ENCODE data around the gene EXOC4. TPM values are rescaled to one million over a fixed set of nuclear protein-coding genes. Genes with fewer than 3 reads are reported as not detected.

EXOC4 gene
- polyA plus RNA-seq, 1 experiment: 45.9 TPM

DNA sequence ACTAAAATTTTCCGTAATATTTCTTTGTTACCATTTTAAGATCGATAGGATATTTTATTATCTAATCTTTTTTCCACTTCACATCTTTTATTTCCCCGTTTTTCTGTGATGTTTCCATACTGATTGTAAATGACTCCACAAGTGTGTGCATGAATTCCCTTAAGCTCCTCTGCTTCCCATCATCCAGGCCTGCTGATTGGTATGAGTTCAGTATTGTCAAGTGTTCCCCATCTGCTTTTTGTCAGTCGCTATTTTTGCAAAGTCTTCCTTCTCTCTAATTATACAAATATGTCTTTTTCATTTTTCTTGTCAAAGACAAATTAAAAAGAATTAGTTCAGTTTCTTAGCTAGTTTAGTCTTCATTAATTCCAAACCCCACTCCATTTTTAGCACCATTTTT lies 184.7 kb downstream of the EXOC4 start:
- POLR2A ChIA-PET: no interaction called here
- CTCF ChIA-PET: interaction anchor here (0.5 to 1.2 kb wide), 5 partner anchors 37 to 423 kb away, joined by 3 to 5 read pairs (median 3); no protein-coding TSS in a partner anchor
- DNase-seq (ENCODE audit: low read depth): no peak
- Histone ChIP-seq H3K4me3 (ENCODE audit: low read depth, low read length) (no peak overlapping the region), H3K27me3 (ENCODE audit: control insufficient read depth, insufficient read depth, low read length) (no peaks in the 10 kb centered on the region), H3K36me3 (ENCODE audit: control insufficient read depth, insufficient read depth, low read length) (no peaks in the 10 kb centered on the region)
- TF ChIP-seq, protein P1, sequence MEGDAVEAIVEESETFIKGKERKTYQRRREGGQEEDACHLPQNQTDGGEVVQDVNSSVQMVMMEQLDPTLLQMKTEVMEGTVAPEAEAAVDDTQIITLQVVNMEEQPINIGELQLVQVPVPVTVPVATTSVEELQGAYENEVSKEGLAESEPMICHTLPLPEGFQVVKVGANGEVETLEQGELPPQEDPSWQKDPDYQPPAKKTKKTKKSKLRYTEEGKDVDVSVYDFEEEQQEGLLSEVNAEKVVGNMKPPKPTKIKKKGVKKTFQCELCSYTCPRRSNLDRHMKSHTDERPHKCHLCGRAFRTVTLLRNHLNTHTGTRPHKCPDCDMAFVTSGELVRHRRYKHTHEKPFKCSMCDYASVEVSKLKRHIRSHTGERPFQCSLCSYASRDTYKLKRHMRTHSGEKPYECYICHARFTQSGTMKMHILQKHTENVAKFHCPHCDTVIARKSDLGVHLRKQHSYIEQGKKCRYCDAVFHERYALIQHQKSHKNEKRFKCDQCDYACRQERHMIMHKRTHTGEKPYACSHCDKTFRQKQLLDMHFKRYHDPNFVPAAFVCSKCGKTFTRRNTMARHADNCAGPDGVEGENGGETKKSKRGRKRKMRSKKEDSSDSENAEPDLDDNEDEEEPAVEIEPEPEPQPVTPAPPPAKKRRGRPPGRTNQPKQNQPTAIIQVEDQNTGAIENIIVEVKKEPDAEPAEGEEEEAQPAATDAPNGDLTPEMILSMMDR (IDR thresholded peaks at IDR 0.05; ENCODE audit: insufficient read depth, low read depth, low read length): no peak

DNA sequence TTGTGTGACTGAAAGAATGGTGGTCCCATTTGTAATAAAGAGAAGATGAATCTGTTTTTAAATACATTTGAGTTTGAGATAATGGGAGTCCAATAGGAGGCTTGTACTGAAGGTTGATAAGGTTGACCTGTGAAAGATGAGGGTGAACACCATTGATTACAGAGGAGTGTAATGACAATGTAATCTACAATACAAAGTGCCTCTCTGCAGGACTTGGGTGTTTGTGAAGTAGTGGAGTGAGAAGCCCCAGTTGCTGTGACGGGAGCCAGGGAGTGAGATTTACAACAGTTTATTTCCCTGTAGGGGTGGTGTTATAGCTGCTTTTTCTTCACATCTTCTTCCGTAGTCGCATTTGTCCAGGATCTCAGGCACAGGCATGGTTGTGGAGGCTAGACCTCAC lies 189.9 kb downstream of the EXOC4 start:
- Histone ChIP-seq H3K36me3 (ENCODE audit: control insufficient read depth, insufficient read depth, low read length) (no peaks in the 10 kb centered on the region), H3K4me3 (ENCODE audit: low read depth, low read length) (no peak overlapping the region), H3K27me3 (ENCODE audit: control insufficient read depth, insufficient read depth, low read length) (no peaks in the 10 kb centered on the region)
- CTCF ChIA-PET: interaction anchor here (0.7 kb wide), 1 partner anchor 8 kb away, joined by 3 read pairs; no protein-coding TSS in a partner anchor
- TF ChIP-seq, protein P1 (IDR thresholded peaks at IDR 0.05; ENCODE audit: insufficient read depth, low read depth, low read length): no peak
- DNase-seq (ENCODE audit: low read depth): no peak
- POLR2A ChIA-PET: no interaction called here

DNA sequence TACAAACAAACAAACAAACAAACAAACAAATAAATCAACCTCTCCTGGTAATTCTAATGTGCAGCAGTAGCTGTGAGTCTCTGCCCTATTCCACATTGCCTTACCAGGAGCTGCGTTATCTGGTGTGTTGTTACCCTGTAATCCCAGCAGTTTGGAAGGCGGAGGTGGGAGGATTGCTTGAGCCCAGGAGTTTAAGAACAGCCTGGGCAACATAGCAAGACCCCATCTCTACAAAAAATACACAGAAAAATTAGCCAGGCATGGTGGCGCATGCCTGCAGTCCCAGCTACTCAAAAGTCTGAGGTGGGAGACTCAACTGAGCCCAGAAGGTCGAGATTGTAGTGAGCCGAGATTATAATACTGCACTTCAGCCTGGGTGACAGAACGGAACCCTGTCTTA lies 192.7 kb downstream of the EXOC4 start:
- no peaks in the 10 kb centered on the region for H3K27me3 ChIP-seq (ENCODE audit: control insufficient read depth, insufficient read depth, low read length)
- CTCF ChIA-PET: interaction anchor here (0.6 kb wide), 1 partner anchor 92 kb away, joined by 3 read pairs; no protein-coding TSS in a partner anchor
- TF ChIP-seq, protein P1 (IDR thresholded peaks at IDR 0.05; ENCODE audit: insufficient read depth, low read depth, low read length): no peak

DNA sequence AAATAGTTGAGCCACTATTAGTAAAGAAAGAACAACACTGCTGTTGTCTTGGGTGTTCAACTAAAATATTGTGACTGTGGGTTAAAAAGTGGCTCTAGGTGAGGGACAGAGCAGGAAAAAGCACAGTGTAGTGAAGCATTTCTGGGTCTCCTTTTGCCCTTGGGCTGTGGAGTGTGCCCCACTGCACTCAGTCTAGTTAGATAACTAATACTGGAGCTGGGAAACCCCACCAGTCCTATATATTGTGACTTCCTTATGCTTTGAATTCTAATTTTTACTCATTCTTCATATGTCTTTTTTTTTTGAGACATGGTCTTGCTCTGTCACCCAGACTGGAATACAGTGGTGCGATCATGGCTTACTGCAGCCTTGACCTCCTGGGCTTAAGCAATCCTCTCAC lies 195.1 kb downstream of the EXOC4 start:
- ChIA-PET POLR2A (no interaction called here), CTCF (no interaction called here)

More for the DNA sequence above, 192.7 kb downstream of the EXOC4 start:
- no peak for DNase-seq (ENCODE audit: low read depth)
- Histone ChIP-seq H3K36me3 (ENCODE audit: control insufficient read depth, insufficient read depth, low read length) (no peaks in the 10 kb centered on the region), H3K4me3 (ENCODE audit: low read depth, low read length) (no peak overlapping the region)
- POLR2A ChIA-PET: no interaction called here

DNA sequence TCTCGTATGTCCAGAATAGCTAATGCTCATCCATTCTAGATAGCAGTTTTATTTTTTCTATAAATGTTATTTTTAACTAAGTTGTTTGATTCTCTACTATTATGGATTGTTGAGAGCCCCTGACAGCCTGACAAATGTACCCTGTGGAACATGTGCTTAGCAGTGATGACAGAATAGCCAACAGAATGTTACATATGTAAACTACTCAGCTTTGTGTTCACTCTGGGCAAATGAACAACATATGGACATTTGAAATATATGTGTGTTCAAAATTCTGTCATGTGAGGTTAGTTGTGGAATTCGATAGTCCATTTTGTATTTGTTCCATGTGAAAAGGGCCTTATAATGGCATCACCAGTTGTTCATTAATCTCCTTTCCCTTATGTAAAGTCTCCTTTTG lies 199.7 kb downstream of the EXOC4 start:
- ChIA-PET CTCF (no interaction called here), POLR2A (no interaction called here)
- DNase-seq (ENCODE audit: low read depth): no peak
- no peaks in the 10 kb centered on the region for H3K36me3 ChIP-seq (ENCODE audit: control insufficient read depth, insufficient read depth, low read length)
- no peak overlapping the region for H3K4me3 ChIP-seq (ENCODE audit: low read depth, low read length)
- TF ChIP-seq, protein P1 (IDR thresholded peaks at IDR 0.05; ENCODE audit: insufficient read depth, low read depth, low read length): no peak
- no peaks in the 10 kb centered on the region for H3K27me3 ChIP-seq (ENCODE audit: control insufficient read depth, insufficient read depth, low read length)

More for the DNA sequence above, 195.1 kb downstream of the EXOC4 start:
- no peak for DNase-seq (ENCODE audit: low read depth)
- no peaks in the 10 kb centered on the region for H3K36me3 ChIP-seq (ENCODE audit: control insufficient read depth, insufficient read depth, low read length)
- H3K27me3 ChIP-seq (ENCODE audit: control insufficient read depth, insufficient read depth, low read length): no peaks in the 10 kb centered on the region
- H3K4me3 ChIP-seq (ENCODE audit: low read depth, low read length): no peak overlapping the region
- TF ChIP-seq, protein P1 (IDR thresholded peaks at IDR 0.05; ENCODE audit: insufficient read depth, low read depth, low read length): no peak
